Mesendoderm (in vitro differentiated cells): Measurements from ENCODE around the gene ACOT7. TPM values are rescaled to one million over a fixed set of nuclear protein-coding genes. Genes with fewer than 3 reads are reported as not detected.

Source experiments
- DNase-seq: peaks from one replicate; pipeline ENCODE4 v3.0.0; 2013
- H2AK5ac ChIP-seq: 2 replicates; pipeline ENCODE4 v1.6.1; 2013; ENCODE audit warnings: low read length, inconsistent platforms
- H2BK120ac ChIP-seq: 2 replicates; pipeline ENCODE4 v1.6.1; 2013; ENCODE audit warnings: low read depth, mild to moderate bottlenecking, low read length, moderate library complexity, mixed read lengths
- H2BK15ac ChIP-seq: replicated peaks from 2 replicates; pipeline ENCODE4 v1.6.1; 2013; ENCODE audit warnings: low read depth, mild to moderate bottlenecking, moderate library complexity
- H2BK5ac ChIP-seq: 2 replicates; pipeline ENCODE4 v1.6.1; 2013; ENCODE audit warnings: low read length, inconsistent platforms
- H3K18ac ChIP-seq: 2 replicates; pipeline ENCODE4 v1.6.1; 2013; ENCODE audit warnings: mild to moderate bottlenecking, low read length, mixed read lengths
- H3K23ac ChIP-seq: one replicate; pipeline ENCODE4 v1.6.1; 2013; ENCODE audit warnings: low read length
- H3K27ac ChIP-seq: 2 replicates; pipeline ENCODE4 v1.5.1; 2013; ENCODE audit warnings: low read depth, mild to moderate bottlenecking, inconsistent platforms, low read length, moderate library complexity
- H3K27me3 ChIP-seq: 2 replicates; pipeline ENCODE4 v1.6.1; 2013; ENCODE audit warnings: low read length, control low read depth, mild to moderate bottlenecking, inconsistent platforms; ENCODE audit not compliant: insufficient read depth, poor library complexity
- H3K36me3 ChIP-seq: 2 replicates; pipeline ENCODE4 v1.6.1; 2013; ENCODE audit warnings: low read length, inconsistent platforms; ENCODE audit not compliant: control insufficient read depth, insufficient read depth
- H3K4ac ChIP-seq: one replicate; pipeline ENCODE4 v1.6.1; 2013; ENCODE audit warnings: low read depth, mild to moderate bottlenecking, low read length, moderate library complexity
- H3K4me1 ChIP-seq: 2 replicates; pipeline ENCODE4 v1.6.1; 2013; ENCODE audit warnings: low read depth, low read length, inconsistent platforms; ENCODE audit not compliant: control insufficient read depth
- H3K4me2 ChIP-seq: 2 replicates; pipeline ENCODE4 v1.6.1; 2013; ENCODE audit warnings: low read length
- H3K4me3 ChIP-seq: 2 replicates; pipeline ENCODE4 v1.5.1; 2013; ENCODE audit warnings: mild to moderate bottlenecking, low read length
- H3K56ac ChIP-seq: one replicate; pipeline ENCODE4 v1.6.1; 2013; ENCODE audit warnings: low read length
- H3K79me1 ChIP-seq: 2 replicates; pipeline ENCODE4 v1.6.1; 2013; ENCODE audit warnings: low read length, inconsistent platforms
- H3K79me2 ChIP-seq: 2 replicates; pipeline ENCODE4 v1.6.1; 2013; ENCODE audit warnings: mild to moderate bottlenecking, low read length; ENCODE audit not compliant: control insufficient read depth, insufficient read depth
- H3K9ac ChIP-seq: 2 replicates; pipeline ENCODE4 v1.6.1; 2013; ENCODE audit warnings: low read length, inconsistent platforms
- H4K5ac ChIP-seq: one replicate; pipeline ENCODE4 v1.6.1; 2013; ENCODE audit warnings: low read length
- H4K8ac ChIP-seq: one replicate; pipeline ENCODE4 v1.6.1; 2013; ENCODE audit warnings: low read depth, mild to moderate bottlenecking, control low read depth, low read length, moderate library complexity
- WGBS: extraction: QIAGEN DNeasy Blood & Tissue Kit; methylation state at CpG from one replicate; pipeline ENCODE4 v1.1.7; 2013; ENCODE audit warnings: low lambda C conversion rate, missing lambda C conversion rate; ENCODE audit not compliant: insufficient coverage; ENCODE audit errors: extremely low coverage; 5-methylcytosine and 5-hydroxymethylcytosine counted together
- small RNA-seq: library from polyadenylated mRNA; stranded (forward); fragments of <200 nt; extraction: miRNeasy Mini kit (QIAGEN cat#:217004); gene quantifications from one replicate; pipeline ENCODE3, GENCODE V24; 2013; ENCODE audit not compliant: insufficient read depth

Gene ACOT7

DNA sequence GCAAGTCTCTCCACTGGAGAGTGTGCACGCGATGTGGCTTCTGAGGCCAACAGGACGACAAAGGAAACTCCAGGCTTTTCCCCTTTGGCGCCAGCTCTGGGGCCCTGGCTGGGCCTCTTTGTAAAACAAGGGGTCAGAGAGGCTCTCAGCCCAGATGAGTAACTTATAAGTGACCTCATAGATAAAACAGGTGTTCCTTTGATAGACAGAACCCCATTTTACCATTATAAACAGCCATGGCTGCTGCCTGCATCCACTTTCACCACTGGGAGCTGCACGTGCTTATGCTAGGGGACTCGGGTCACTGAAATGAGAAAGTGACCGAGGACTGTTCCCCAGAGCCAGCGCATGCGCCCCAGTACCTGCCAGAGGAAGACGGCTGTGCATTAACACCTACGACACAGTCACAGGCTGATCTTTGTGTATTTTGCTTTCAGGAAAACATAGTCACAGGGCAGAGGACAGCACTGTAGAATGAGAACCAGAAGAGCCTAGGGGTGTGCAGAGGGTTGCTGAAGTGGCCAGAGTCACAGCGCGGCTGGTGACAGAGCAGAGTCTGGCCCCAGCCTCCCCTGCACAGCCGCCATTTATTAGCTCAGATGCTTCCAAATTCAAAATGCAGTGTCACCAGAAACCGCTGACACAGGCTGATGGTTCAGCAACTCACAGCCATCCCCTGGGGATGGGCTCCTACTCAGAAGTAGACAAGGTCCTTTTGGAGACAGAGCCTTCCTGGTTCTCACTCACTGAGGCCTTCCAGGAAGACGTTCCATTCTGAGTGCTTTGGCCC lies 175.0 kb downstream of the ACOT7 start:
- H3K79me1 ChIP-seq = no peaks in the 10 kb centered on the region
- WGBS = no CpG with 5 or more reads among the region's 16 CpGs
- no peak overlapping the region for H2AK5ac ChIP-seq
- no peak overlapping the region for H3K4me3 ChIP-seq
- no peaks in the 10 kb centered on the region for H3K4me1 ChIP-seq
- no peak overlapping the region for H4K5ac ChIP-seq
- H4K8ac ChIP-seq = no peak overlapping the region
- no peak for DNase-seq
- no peaks in the 10 kb centered on the region for H3K27me3 ChIP-seq
- no peak overlapping the region for H2BK15ac ChIP-seq
- no peak overlapping the region for H3K56ac ChIP-seq
- no peak overlapping the region for H2BK5ac ChIP-seq
- H3K36me3 ChIP-seq = peaks cover 4% of the 10 kb centered on the region
- no peaks in the 10 kb centered on the region for H3K79me2 ChIP-seq
- no peak overlapping the region for H3K4ac ChIP-seq
- no peak overlapping the region for H3K9ac ChIP-seq
- H3K18ac ChIP-seq = no peak overlapping the region
- no peak overlapping the region for H3K27ac ChIP-seq
- no peak overlapping the region for H3K23ac ChIP-seq
- no peak overlapping the region for H2BK120ac ChIP-seq
- no peak overlapping the region for H3K4me2 ChIP-seq

Small RNA genes within 50 kb of the gene (small RNA-seq; reads per million reads assigned to genes)
- not detected for gene MIR4252
